A549 (cell line): ENCODE data around the gene SND1.

Experiments used
- EP300 ChIP-seq, 2 experiments: fragments of >200 bp; sonication (Bioruptor Twin); formaldehyde crosslinking; IDR thresholded peaks; 2 replicates in 1 of 2; 3 replicates in 1 of 2; pipeline ENCODE4 v1.6.1; 2016 to 2017
- ESRRA ChIP-seq: fragments of 150-350 bp; IDR thresholded peaks from 2 replicates; pipeline ENCODE4 v1.6.1; 2014; ENCODE audit warnings: mild to moderate bottlenecking, low read length, borderline replicate concordance
- HDAC2 ChIP-seq: fragments of 200-600 bp; sonication (generic); IDR thresholded peaks from 2 replicates; pipeline ENCODE4 v1.6.1; 2016
- MAFK ChIP-seq: fragments of 450-650 bp; IDR thresholded peaks from 2 replicates; pipeline ENCODE4 v1.6.1; 2014; ENCODE audit not compliant: partially characterized antibody
- POLR2A ChIP-seq: IDR thresholded peaks from 2 replicates; pipeline ENCODE4 v1.6.1; 2012; ENCODE audit warnings: mild to moderate bottlenecking, low read length
- SMC3 ChIP-seq: fragments of >200 bp; sonication (Bioruptor Twin); formaldehyde crosslinking; IDR thresholded peaks from 3 replicates; pipeline ENCODE4 v1.6.1; 2018; ENCODE audit warnings: inconsistent platforms
- TF ChIP-seq, protein P1 (sequence below): fragments of >200 bp; sonication (Bioruptor Twin); formaldehyde crosslinking; IDR thresholded peaks from 3 replicates; pipeline ENCODE4 v1.5.1; 2016
- TF ChIP-seq, protein P2 (sequence below): fragments of 150-350 bp; IDR thresholded peaks from 2 replicates; pipeline ENCODE4 v1.6.1; 2014; ENCODE audit warnings: low read depth, mild to moderate bottlenecking, low read length
- TF ChIP-seq, protein P3 (sequence below): IDR thresholded peaks from 2 replicates; pipeline ENCODE4 v1.6.1; 2012

DNA sequence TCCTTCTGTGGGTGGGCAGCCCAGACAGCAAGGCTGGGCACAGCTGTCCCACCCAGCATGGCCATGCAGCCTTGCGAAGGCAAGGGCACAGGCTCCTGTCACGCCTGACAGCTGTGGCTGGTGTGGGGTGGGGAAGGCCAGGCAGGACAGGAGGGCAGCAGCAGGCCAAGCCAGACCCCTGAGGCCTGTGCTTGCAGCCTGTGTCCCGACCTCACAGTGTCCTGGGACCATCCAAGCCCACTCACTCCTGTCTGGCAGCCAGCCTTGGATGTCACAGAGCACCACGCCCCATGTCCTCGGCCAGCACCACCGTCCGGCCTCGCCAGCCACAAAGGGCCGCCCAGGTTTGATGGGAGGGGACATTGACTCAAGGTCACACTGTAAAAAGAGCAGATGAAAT is 464.7 kb downstream of the SND1 start:
- TF ChIP-seq POLR2A (no peak), HDAC2 (no peak), SMC3 (no peak), ESRRA (no peak), EP300 (IDR thresholded peaks at IDR 0.05) (no peak), MAFK (no peak)
- TF ChIP-seq, protein P1, sequence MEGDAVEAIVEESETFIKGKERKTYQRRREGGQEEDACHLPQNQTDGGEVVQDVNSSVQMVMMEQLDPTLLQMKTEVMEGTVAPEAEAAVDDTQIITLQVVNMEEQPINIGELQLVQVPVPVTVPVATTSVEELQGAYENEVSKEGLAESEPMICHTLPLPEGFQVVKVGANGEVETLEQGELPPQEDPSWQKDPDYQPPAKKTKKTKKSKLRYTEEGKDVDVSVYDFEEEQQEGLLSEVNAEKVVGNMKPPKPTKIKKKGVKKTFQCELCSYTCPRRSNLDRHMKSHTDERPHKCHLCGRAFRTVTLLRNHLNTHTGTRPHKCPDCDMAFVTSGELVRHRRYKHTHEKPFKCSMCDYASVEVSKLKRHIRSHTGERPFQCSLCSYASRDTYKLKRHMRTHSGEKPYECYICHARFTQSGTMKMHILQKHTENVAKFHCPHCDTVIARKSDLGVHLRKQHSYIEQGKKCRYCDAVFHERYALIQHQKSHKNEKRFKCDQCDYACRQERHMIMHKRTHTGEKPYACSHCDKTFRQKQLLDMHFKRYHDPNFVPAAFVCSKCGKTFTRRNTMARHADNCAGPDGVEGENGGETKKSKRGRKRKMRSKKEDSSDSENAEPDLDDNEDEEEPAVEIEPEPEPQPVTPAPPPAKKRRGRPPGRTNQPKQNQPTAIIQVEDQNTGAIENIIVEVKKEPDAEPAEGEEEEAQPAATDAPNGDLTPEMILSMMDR = no peak
- TF ChIP-seq, protein P2, sequence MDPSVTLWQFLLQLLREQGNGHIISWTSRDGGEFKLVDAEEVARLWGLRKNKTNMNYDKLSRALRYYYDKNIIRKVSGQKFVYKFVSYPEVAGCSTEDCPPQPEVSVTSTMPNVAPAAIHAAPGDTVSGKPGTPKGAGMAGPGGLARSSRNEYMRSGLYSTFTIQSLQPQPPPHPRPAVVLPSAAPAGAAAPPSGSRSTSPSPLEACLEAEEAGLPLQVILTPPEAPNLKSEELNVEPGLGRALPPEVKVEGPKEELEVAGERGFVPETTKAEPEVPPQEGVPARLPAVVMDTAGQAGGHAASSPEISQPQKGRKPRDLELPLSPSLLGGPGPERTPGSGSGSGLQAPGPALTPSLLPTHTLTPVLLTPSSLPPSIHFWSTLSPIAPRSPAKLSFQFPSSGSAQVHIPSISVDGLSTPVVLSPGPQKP = no peak
- TF ChIP-seq, protein P3, sequence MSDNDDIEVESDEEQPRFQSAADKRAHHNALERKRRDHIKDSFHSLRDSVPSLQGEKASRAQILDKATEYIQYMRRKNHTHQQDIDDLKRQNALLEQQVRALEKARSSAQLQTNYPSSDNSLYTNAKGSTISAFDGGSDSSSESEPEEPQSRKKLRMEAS = no peak
